ENCODE data around the gene SH3BP4. TPM values are rescaled to one million over a fixed set of nuclear protein-coding genes. Genes with fewer than 3 reads are reported as not detected.
A peak's percentile ranks its signal among the peaks of the same experiment; 100 is the strongest.

The SH3BP4 gene
- total and polyA plus RNA-seq, 2 of the 13 experiments (the other 11 are each of a cell fraction or from before 2014, with no cell fraction given): 34.6 to 99.1 TPM

- TF ChIP-seq GMEB2 (CRISPR knock-in tag; IDR thresholded peaks at IDR 0.05; ENCODE audit: low read depth) (no peak), ARNTL (CRISPR knock-in tag; IDR thresholded peaks at IDR 0.05) (peak; percentile 85), KIAA2018 (CRISPR knock-in tag; IDR thresholded peaks at IDR 0.05; ENCODE audit: borderline replicate concordance) (no peak), SRSF1 (optimal IDR thresholded peaks at IDR 0.05; ENCODE audit: low read depth, low read length) (peak; percentile 92), NFYC (CRISPR knock-in tag; IDR thresholded peaks at IDR 0.05) (no peak), FOXO4 (CRISPR knock-in tag; conservative IDR thresholded peaks at IDR 0.05) (no peak), ZNF136 (CRISPR knock-in tag; IDR thresholded peaks at IDR 0.05; ENCODE audit: low read depth) (no peak), HMGXB4 (CRISPR knock-in tag; IDR thresholded peaks at IDR 0.05; ENCODE audit: borderline replicate concordance in 1 of 2, low read depth in 1 of 2) (no peak; a peak in 1 of 4 replicates), KMT2A (CRISPR knock-in tag; IDR thresholded peaks at IDR 0.05) (no peak; the same call in none of the 2 replicates), HIVEP1 (CRISPR knock-in tag; IDR thresholded peaks at IDR 0.05) (peak; percentile 47; the same call in 1 of the 2 replicates), ZC3H4 (CRISPR knock-in tag; IDR thresholded peaks at IDR 0.05; ENCODE audit: borderline replicate concordance) (no peak), ZBTB20 (CRISPR knock-in tag; IDR thresholded peaks at IDR 0.05; ENCODE audit: borderline replicate concordance, low read depth) (0 out of 2 replicates have a peak, but pooled peaks have one; percentile 33), ARNT2 (CRISPR knock-in tag; IDR thresholded peaks at IDR 0.05; ENCODE audit: low read depth) (peak; percentile 64), IRF1 (CRISPR knock-in tag; IDR thresholded peaks at IDR 0.05; ENCODE audit: low read depth) (no peak)
These were observed 43.7 kb downstream of the SH3BP4 start (continued) for GRCh38 chr2:234995332-234996068.

Data from HepG2 (cell line).